ENCODE measurements around the gene CNTNAP5. TPM values are rescaled to one million over a fixed set of nuclear protein-coding genes. Genes with fewer than 3 reads are reported as not detected.

The CNTNAP5 gene
- total and polyA plus RNA-seq, 4 experiments from 2014 or later = not detected

DNA sequence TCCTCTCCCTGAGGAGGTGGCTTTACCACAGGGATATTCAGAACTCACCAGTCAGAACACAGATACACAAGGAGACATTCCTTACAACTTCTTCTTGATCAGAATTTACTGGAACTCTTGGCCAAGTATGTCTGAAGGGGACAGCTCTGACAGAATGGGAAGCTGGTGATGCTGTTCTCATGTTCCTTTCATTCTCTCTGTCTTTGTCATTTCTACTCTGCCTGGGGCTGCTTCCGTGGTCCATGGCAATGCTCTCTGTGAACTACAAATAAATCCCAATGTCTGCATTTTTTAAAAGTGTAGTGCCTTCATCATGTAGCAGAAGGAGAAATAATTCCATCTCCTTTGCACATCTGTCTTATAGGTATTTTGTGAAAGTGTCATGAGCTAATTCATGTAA is 730.3 kb downstream of the CNTNAP5 start:
- H3K36me3 Mint-ChIP-seq = no peaks in the 10 kb centered on the region
- peaks cover 0 to 8% (median 3%) of the 10 kb centered on the region in 8 donors for H3K9me3 Mint-ChIP-seq
- ChIA-PET POLR2A (ENCODE audit: partially characterized antibody) (no interaction called here), CTCF (ENCODE audit: partially characterized antibody) (interaction anchor here (0.7 kb wide), 2 partner anchors 9 to 14 kb away, joined by 3 read pairs; no protein-coding TSS in a partner anchor)
- no peak overlapping the region for H3K4me3 Mint-ChIP-seq
- no peak overlapping the region for H3K27ac Mint-ChIP-seq
- Histone ChIP-seq H3K4me3 (ENCODE audit: low read length in 2 of 2) (no peak overlapping the region), H3K4me1 (ENCODE audit: insufficient read depth, low read length) (no peaks in the 10 kb centered on the region), H3K36me3 (ENCODE audit: insufficient read depth, low read length) (no peaks in the 10 kb centered on the region), H3K27me3 (ENCODE audit: insufficient read depth, low read length) (no peaks in the 10 kb centered on the region), H3K27ac (ENCODE audit: low read depth, low read length) (no peak overlapping the region), H3K9me3 (ENCODE audit: control insufficient read depth in 1 of 2, low read length in 2 of 2) (no peaks in the 10 kb centered on the region)
- H3K4me1 Mint-ChIP-seq = no peaks in the 10 kb centered on the region
- DNase-seq = no peak
- intact Hi-C loops (cut with micrococcal nuclease) = no loop called here
- no peaks in the 10 kb centered on the region for H3K27me3 Mint-ChIP-seq

DNA sequence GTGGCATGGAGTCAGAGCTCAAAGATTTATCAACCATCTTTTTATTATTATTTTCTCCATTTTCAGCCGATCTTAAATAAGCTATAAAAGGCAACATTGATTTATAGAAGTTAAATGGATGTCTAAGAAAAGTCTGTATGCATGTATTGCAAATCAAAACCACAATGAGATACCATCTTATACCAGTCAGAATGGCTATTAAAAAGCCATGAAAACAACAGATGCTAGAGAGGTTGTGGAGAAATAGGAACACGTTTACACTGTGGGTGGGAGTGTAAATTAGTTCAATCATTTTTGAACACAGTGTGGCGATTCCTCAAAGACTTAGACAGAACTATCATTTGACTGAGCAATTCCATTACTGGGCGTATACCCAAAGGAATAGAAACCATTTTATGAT is 731.0 kb downstream of the CNTNAP5 start:
- ChIA-PET POLR2A (ENCODE audit: partially characterized antibody) (no interaction called here), CTCF (ENCODE audit: partially characterized antibody) (interaction anchor here (0.7 kb wide), 2 partner anchors 10 to 13 kb away, joined by 3 read pairs; no protein-coding TSS in a partner anchor)
- no peak overlapping the region for H3K4me3 Mint-ChIP-seq
- intact Hi-C loops (cut with micrococcal nuclease) = no loop called here
- peaks cover 0 to 8% (median 2%) of the 10 kb centered on the region in 8 donors for H3K9me3 Mint-ChIP-seq
- Histone ChIP-seq H3K27me3 (ENCODE audit: insufficient read depth, low read length) (no peaks in the 10 kb centered on the region), H3K4me3 (ENCODE audit: low read length in 2 of 2) (no peak overlapping the region), H3K27ac (ENCODE audit: low read depth, low read length) (no peak overlapping the region), H3K9me3 (ENCODE audit: control insufficient read depth in 1 of 2, low read length in 2 of 2) (no peaks in the 10 kb centered on the region), H3K4me1 (ENCODE audit: insufficient read depth, low read length) (no peaks in the 10 kb centered on the region), H3K36me3 (ENCODE audit: insufficient read depth, low read length) (no peaks in the 10 kb centered on the region)
- no peaks in the 10 kb centered on the region for H3K27me3 Mint-ChIP-seq
- peak overlapping the region in 1 of 7 donors; percentile 41 for H3K27ac Mint-ChIP-seq
- DNase-seq = no peak
- no peaks in the 10 kb centered on the region for H3K4me1 Mint-ChIP-seq
- no peaks in the 10 kb centered on the region for H3K36me3 Mint-ChIP-seq

DNA sequence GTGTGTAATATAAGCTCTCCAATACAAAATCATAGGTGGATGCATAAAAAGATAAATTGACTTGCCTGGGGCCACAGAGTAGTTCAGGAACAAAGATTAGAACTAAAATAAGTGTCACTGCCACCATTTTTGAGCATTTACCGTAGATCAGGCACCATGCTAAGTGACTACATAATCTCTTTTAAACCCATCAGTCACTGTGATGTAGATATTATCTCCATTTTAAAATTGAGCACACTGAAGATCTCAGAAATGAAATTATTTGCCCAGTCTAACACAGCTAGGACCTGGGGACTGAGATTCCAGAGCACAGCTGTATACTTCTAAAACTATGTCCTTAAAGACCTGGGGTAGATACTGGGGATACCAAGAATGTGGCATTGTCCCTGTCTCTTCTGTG is 737.3 kb downstream of the CNTNAP5 start:
- ChIA-PET CTCF (ENCODE audit: partially characterized antibody) (no interaction called here), POLR2A (ENCODE audit: partially characterized antibody) (no interaction called here)
- no peak overlapping the region for H3K27ac Mint-ChIP-seq
- H3K4me3 Mint-ChIP-seq = no peak overlapping the region
- Histone ChIP-seq H3K27me3 (ENCODE audit: insufficient read depth, low read length) (no peaks in the 10 kb centered on the region), H3K4me3 (ENCODE audit: low read length in 2 of 2) (no peak overlapping the region), H3K27ac (ENCODE audit: low read depth, low read length) (no peak overlapping the region), H3K9me3 (ENCODE audit: control insufficient read depth in 1 of 2, low read length in 2 of 2) (no peaks in the 10 kb centered on the region), H3K4me1 (ENCODE audit: insufficient read depth, low read length) (no peaks in the 10 kb centered on the region), H3K36me3 (ENCODE audit: insufficient read depth, low read length) (no peaks in the 10 kb centered on the region)
- no peaks in the 10 kb centered on the region for H3K4me1 Mint-ChIP-seq
- H3K27me3 Mint-ChIP-seq = no peaks in the 10 kb centered on the region
- no peak for DNase-seq
- no peaks in the 10 kb centered on the region for H3K36me3 Mint-ChIP-seq
- intact Hi-C loops (cut with micrococcal nuclease) = no loop called here
- peaks cover 0 to 7% (median 3%) of the 10 kb centered on the region in 8 donors for H3K9me3 Mint-ChIP-seq

DNA sequence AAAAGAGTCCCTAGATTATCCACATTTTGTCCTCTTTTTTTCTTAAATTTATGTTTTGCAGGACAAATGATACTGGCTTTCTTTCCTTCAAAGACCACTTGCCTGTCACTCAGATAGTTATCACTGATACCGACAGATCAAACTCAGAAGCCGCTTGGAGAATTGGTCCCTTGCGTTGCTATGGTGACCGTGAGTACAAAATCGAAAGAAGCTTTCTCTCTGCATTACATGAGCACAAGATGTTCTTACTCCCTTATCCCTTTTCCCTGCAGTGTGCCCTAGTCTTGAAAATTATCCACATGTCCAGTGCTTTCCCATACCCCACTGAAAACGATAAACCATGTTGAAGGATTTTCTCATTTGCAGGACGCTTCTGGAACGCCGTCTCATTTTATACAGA is 738.5 kb downstream of the CNTNAP5 start:
- H3K27me3 ChIP-seq (ENCODE audit: insufficient read depth, low read length) = no peaks in the 10 kb centered on the region
- no peaks in the 10 kb centered on the region for H3K9me3 ChIP-seq (ENCODE audit: control insufficient read depth in 1 of 2, low read length in 2 of 2)
- no peak for DNase-seq
- H3K27ac ChIP-seq (ENCODE audit: low read depth, low read length) = no peak overlapping the region
- no peaks in the 10 kb centered on the region for H3K4me1 ChIP-seq (ENCODE audit: insufficient read depth, low read length)
- ChIA-PET POLR2A (ENCODE audit: partially characterized antibody) (no interaction called here), CTCF (ENCODE audit: partially characterized antibody) (no interaction called here)
- Mint-ChIP-seq H3K4me3 (no peak overlapping the region), H3K27ac (no peak overlapping the region), H3K9me3 (peaks cover 0 to 6% (median 2%) of the 10 kb centered on the region in 8 donors), H3K4me1 (no peaks in the 10 kb centered on the region), H3K36me3 (no peaks in the 10 kb centered on the region), H3K27me3 (no peaks in the 10 kb centered on the region)
- H3K36me3 ChIP-seq (ENCODE audit: insufficient read depth, low read length) = no peaks in the 10 kb centered on the region
- intact Hi-C loops (cut with micrococcal nuclease) = no loop called here
- H3K4me3 ChIP-seq (ENCODE audit: low read length in 2 of 2) = no peak overlapping the region

DNA sequence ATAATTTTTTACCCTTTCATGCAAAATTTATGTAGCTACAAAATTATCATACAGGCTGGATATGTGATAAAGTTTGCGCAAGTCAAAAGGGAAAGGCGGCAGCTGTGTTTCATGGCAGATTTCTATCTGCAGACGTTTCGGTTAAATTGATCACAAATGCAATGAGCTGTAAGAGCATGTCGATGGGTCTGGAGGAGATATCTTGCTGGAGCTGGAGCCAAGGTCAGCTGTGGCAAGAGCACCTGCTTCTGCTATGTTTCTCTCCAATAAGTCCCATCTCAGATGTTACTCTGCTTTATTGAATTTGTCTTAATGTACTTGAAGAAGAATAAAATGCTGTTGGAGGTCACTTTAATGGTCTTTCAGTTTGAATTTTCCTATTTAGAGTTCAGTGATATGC is 749.7 kb downstream of the CNTNAP5 start:
- H3K4me1 ChIP-seq (ENCODE audit: insufficient read depth, low read length) = no peaks in the 10 kb centered on the region
- no peak for DNase-seq
- no peaks in the 10 kb centered on the region for H3K27me3 Mint-ChIP-seq
- H3K36me3 Mint-ChIP-seq = no peaks in the 10 kb centered on the region
- no peak overlapping the region for H3K4me3 Mint-ChIP-seq
- H3K4me3 ChIP-seq (ENCODE audit: low read length in 2 of 2) = no peak overlapping the region
- H3K9me3 Mint-ChIP-seq = peaks cover 4 to 16% (median 7%) of the 10 kb centered on the region in 8 donors
- intact Hi-C loops (cut with micrococcal nuclease) = no loop called here
- no peak overlapping the region for H3K27ac Mint-ChIP-seq
- H3K27ac ChIP-seq (ENCODE audit: low read depth, low read length) = no peak overlapping the region
- ChIA-PET POLR2A (ENCODE audit: partially characterized antibody) (no interaction called here), CTCF (ENCODE audit: partially characterized antibody) (no interaction called here)
- H3K4me1 Mint-ChIP-seq = no peaks in the 10 kb centered on the region
- H3K36me3 ChIP-seq (ENCODE audit: insufficient read depth, low read length) = no peaks in the 10 kb centered on the region
- no peaks in the 10 kb centered on the region for H3K9me3 ChIP-seq (ENCODE audit: control insufficient read depth in 1 of 2, low read length in 2 of 2)
- H3K27me3 ChIP-seq (ENCODE audit: insufficient read depth, low read length) = no peaks in the 10 kb centered on the region

DNA sequence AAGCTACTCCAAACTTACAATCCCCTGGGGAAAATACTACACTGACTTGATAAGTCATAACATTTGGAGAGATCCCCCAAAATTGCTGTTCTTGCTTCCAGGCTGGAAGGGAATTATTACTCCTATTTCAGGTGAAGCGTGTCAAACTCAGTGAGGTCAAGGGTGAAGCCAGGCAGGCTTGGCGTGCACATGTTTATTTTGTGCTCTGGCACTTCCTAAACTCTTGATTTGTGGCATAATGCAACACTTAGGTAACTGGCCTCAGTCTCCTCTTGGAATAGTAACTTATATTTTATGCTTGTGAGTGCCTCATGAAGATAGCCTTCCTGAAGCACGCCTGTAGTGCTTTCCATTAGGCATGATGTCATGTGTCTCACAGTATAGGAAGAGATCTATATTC is 751.2 kb downstream of the CNTNAP5 start:
- no peak overlapping the region for H3K4me3 Mint-ChIP-seq
- ChIA-PET CTCF (ENCODE audit: partially characterized antibody) (no interaction called here), POLR2A (ENCODE audit: partially characterized antibody) (no interaction called here)
- no peaks in the 10 kb centered on the region for H3K4me1 ChIP-seq (ENCODE audit: insufficient read depth, low read length)
- no peak overlapping the region for H3K4me3 ChIP-seq (ENCODE audit: low read length in 2 of 2)
- intact Hi-C loops (cut with micrococcal nuclease) = no loop called here
- H3K27ac Mint-ChIP-seq = no peak overlapping the region
- H3K4me1 Mint-ChIP-seq = no peaks in the 10 kb centered on the region
- H3K9me3 Mint-ChIP-seq = peaks cover 4 to 8% (median 6%) of the 10 kb centered on the region in 8 donors
- H3K27me3 Mint-ChIP-seq = no peaks in the 10 kb centered on the region
- no peaks in the 10 kb centered on the region for H3K36me3 Mint-ChIP-seq
- no peak overlapping the region for H3K27ac ChIP-seq (ENCODE audit: low read depth, low read length)
- no peaks in the 10 kb centered on the region for H3K36me3 ChIP-seq (ENCODE audit: insufficient read depth, low read length)
- H3K9me3 ChIP-seq (ENCODE audit: control insufficient read depth in 1 of 2, low read length in 2 of 2) = no peaks in the 10 kb centered on the region
- no peak for DNase-seq
- H3K27me3 ChIP-seq (ENCODE audit: insufficient read depth, low read length) = no peaks in the 10 kb centered on the region

DNA sequence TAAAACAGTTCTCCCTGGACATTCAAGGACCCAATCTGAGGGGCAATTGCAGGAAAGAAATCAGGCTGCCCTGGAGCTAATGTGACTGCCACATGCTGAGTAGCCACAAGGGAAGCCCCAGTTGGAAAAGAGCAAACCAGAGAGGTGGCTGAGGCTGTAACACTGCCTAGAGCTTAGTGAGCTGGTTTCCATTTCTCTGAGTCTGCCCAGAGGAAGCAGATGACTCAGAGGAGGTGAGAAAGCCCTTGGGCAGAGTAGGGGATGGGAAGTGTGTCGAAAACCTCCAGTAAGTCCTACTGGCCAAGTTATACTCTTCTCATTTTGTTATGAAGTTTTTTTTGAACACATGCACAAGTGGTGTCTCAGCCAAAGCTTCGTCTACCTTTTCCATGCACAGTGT is 753.0 kb downstream of the CNTNAP5 start:
- DNase-seq = no peak
- Mint-ChIP-seq H3K4me1 (no peaks in the 10 kb centered on the region), H3K27me3 (no peaks in the 10 kb centered on the region), H3K9me3 (peaks cover 0 to 7% (median 3%) of the 10 kb centered on the region in 8 donors), H3K27ac (no peak overlapping the region), H3K36me3 (no peaks in the 10 kb centered on the region), H3K4me3 (no peak overlapping the region)
- POLR2A ChIA-PET (ENCODE audit: partially characterized antibody) = interaction anchor here (0.5 kb wide), 1 partner anchor 281 kb away, joined by 3 read pairs; no protein-coding TSS in a partner anchor
- CTCF ChIA-PET (ENCODE audit: partially characterized antibody) = no interaction called here
- Histone ChIP-seq H3K9me3 (ENCODE audit: control insufficient read depth in 1 of 2, low read length in 2 of 2) (no peaks in the 10 kb centered on the region), H3K4me1 (ENCODE audit: insufficient read depth, low read length) (no peaks in the 10 kb centered on the region), H3K4me3 (ENCODE audit: low read length in 2 of 2) (no peak overlapping the region), H3K36me3 (ENCODE audit: insufficient read depth, low read length) (no peaks in the 10 kb centered on the region), H3K27ac (ENCODE audit: low read depth, low read length) (no peak overlapping the region), H3K27me3 (ENCODE audit: insufficient read depth, low read length) (no peaks in the 10 kb centered on the region)
- intact Hi-C loops (cut with micrococcal nuclease) = no loop called here

DNA sequence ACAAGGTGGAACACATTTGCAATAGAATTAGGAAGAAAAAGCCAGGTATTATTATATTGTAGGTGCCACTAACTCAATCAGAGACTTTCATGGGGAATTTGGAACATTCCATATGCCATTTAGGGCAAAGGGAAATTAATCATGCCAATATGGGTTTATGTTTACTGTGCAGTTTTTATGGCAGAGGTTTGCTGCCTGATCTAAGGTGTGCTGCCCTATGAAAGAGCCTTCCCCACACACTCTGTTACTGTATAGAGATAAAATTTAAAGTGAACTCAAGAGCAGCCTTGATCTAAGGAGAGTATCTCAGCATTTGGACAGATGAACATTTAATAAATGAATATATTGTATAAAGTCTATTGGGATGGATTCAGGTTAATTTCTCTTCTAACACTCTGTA is 771.6 kb downstream of the CNTNAP5 start:
- ChIA-PET POLR2A (ENCODE audit: partially characterized antibody) (no interaction called here), CTCF (ENCODE audit: partially characterized antibody) (no interaction called here)
- H3K27ac ChIP-seq (ENCODE audit: low read depth, low read length) = no peak overlapping the region
- Mint-ChIP-seq H3K4me1 (no peaks in the 10 kb centered on the region), H3K36me3 (no peaks in the 10 kb centered on the region), H3K27me3 (no peaks in the 10 kb centered on the region), H3K4me3 (no peak overlapping the region), H3K27ac (no peak overlapping the region), H3K9me3 (peaks cover 0 to 7% (median 0%) of the 10 kb centered on the region in 8 donors)
- no peaks in the 10 kb centered on the region for H3K4me1 ChIP-seq (ENCODE audit: insufficient read depth, low read length)
- no peaks in the 10 kb centered on the region for H3K9me3 ChIP-seq (ENCODE audit: control insufficient read depth in 1 of 2, low read length in 2 of 2)
- intact Hi-C loops (cut with micrococcal nuclease) = no loop called here
- no peaks in the 10 kb centered on the region for H3K27me3 ChIP-seq (ENCODE audit: insufficient read depth, low read length)
- H3K36me3 ChIP-seq (ENCODE audit: insufficient read depth, low read length) = no peaks in the 10 kb centered on the region
- DNase-seq = no peak
- H3K4me3 ChIP-seq (ENCODE audit: low read length in 2 of 2) = no peak overlapping the region
